HG03469 (cell line): Measurements from ENCODE around the gene CMTM3.
"Not testable (repeated sequence)": the region's sequence is repeated elsewhere in the genome, so short reads cannot be mapped to it uniquely, and the experiment has no call there.

Experiments
- ATAC-seq: cut with Tn5 transposase; IDR thresholded peaks from one replicate; pipeline ENCODE4 v1.9.1; 2021; ENCODE audit warnings: mild to moderate bottlenecking, moderate library complexity, moderate number of reproducible peaks; ENCODE audit not compliant: unreplicated experiment

The CMTM3 gene, protein sequence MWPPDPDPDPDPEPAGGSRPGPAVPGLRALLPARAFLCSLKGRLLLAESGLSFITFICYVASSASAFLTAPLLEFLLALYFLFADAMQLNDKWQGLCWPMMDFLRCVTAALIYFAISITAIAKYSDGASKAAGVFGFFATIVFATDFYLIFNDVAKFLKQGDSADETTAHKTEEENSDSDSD

GRCh38 chr16:66604376-66605176 lies at the start of gene CMTM3:
Gene CMTM3, plus strand, starts transcription at chr16:66604704. Its CDS starts 102 bp downstream, at chr16:66604806.
- peak; percentile 30 for ATAC-seq

GRCh38 chr16:66560107-66560506 lies 44.4 kb upstream of the CMTM3 start:
- ATAC-seq, result no peak

DNA sequence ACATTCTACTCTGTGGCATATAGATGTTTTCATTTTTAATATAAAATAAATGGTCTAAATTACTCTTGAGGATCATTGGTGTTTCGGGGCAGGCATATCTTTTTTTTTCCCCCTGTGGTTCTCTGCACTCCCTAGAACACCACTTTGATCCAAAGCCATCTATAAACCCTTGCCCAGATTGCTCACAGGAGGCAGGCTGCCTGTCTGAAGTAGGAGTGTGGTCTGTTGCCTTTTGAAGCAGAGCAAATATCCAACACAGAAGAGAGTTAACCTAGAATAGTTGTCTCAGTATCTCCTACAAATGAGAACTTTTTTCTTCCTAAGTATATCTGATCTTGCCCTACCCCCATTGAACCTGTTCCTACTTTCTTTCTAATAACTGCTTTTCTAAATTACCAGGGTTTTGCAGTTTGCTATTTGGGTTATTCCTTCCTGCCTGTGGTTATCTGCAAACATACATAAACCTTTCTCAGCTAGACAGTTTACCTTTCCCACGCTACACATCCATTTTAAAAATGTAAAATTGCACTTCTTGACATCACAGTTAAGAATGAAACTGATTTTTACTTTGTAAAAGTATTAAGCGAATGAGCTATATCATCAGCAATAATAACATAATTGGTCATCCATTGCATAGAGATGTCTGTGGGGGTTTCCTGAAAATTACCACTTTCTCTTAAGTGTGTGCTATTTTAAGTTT lies 43.0 kb upstream of the CMTM3 start:
- ATAC-seq, result no peak

- ATAC-seq, result no peak
Observed at GRCh38 chr16:66562409-66562808, 42.1 kb upstream of the CMTM3 start.

DNA sequence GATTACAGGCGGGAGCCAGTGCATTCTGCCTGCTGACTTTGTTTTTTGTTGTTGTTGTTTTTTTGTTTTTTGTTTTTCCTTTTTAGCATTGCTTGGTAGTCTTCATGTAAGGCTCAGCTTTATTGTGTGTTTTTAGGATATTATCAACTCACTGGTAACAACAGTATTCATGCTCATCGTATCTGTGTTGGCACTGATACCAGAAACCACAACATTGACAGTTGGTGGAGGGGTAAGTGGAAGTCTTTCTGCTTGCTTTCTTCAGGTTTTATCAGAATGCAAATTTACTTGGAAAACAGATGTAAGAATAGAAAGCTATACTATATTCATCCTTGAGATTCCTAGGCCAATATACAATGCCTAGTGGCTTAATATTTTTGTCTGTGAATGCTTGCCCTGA lies 41.5 kb upstream of the CMTM3 start:
- no peak for ATAC-seq

- no peak for ATAC-seq
Observed at GRCh38 chr16:66563574-66564334, 40.8 kb upstream of the CMTM3 start.

DNA sequence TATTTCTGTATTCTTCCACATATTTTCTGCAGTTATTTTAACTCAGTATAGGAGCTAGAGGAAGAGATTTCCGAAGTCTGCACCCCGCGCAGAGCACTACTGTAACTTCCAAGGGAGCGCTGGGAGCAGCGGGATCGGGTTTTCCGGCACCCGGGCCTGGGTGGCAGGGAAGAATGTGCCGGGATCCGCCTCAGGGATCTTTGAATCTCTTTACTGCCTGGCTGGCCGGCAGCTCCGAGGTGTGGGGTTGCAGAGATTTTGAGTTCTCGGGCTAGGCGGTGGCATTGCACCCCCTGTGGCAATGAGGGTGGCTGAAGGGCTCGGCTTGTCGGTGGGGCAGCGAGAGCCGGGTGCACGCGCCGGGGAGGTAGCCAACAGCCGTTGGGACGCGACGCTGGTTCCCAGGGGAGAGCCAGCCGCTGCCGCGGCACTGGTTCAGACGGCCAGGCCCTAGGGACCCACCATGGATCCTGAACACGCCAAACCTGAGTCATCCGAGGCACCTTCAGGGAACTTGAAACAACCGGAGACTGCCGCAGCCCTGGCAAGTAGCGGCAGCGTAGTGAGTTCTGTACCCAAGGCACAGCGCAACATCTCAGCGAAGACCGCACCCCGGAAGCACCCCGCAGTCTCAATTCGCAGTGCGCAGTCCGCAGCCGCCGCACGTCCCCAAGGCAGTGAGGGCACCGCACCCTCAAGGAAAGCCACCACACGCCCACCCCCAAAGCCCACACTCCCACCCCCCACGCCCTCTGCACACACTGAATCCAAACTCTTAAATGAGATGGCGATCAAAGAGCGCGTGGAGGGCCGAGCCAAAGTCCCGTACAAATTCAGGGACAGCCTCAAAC lies 38.2 kb upstream of the CMTM3 start, which contains the start of gene CMTM1:
TSS of gene CMTM1 (plus strand) at position 389 of the 851 bp plus-strand sequence. CDS start at position 464, 75 bp downstream.
- ATAC-seq, result no peak

DNA sequence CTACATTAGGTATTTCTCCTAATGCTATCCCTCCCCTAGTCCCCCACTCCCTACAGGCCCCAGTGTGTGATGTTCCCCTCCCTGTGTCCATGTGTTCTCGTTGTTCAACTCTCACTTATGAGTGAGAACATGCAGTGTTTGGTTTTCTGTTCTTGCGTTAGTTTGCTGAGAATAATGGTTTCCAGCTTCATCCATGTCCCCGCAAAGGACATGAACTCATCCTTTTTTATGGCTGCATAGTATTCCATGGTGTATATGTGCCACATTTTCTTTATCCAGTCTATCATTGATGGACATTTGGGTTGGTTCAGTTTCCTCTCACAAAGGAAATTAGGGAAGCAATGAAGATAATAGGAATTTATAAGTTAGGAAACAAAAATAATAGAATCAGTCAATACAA lies 37.2 kb upstream of the CMTM3 start:
- not testable (repeated sequence) for ATAC-seq

DNA sequence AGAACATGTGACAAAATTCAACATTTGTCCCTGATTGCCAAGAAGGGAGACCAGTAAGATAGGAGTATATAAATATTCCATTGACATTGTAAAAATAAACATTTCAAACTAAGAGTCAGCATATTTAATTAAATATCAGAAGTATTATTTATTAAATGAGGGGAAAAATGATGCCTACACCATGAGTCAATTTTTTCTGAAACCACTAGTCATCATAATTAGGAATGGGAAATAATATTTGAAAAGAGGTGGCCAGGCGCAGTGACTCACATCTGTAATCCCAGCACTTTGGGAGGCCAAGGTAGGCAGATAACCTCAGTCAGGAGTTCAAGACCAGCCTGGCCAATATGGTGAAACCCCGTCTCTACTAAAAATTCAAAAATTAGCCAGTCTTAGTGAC lies 36.1 kb upstream of the CMTM3 start:
- ATAC-seq, result no peak

- ATAC-seq, result no peak
Observed at GRCh38 chr16:66569131-66569530, 35.4 kb upstream of the CMTM3 start.

GRCh38 chr16:66569827-66570405 lies 34.6 kb upstream of the CMTM3 start:
- ATAC-seq, result no peak

GRCh38 chr16:66572356-66572755 lies 32.1 kb upstream of the CMTM3 start:
- no peak for ATAC-seq

GRCh38 chr16:66574081-66574480 lies 30.4 kb upstream of the CMTM3 start:
- ATAC-seq, result no peak

- ATAC-seq, result no peak
Observed at GRCh38 chr16:66574531-66574930, 30.0 kb upstream of the CMTM3 start.

GRCh38 chr16:66575060-66575459 lies 29.4 kb upstream of the CMTM3 start:
- ATAC-seq, result no peak

DNA sequence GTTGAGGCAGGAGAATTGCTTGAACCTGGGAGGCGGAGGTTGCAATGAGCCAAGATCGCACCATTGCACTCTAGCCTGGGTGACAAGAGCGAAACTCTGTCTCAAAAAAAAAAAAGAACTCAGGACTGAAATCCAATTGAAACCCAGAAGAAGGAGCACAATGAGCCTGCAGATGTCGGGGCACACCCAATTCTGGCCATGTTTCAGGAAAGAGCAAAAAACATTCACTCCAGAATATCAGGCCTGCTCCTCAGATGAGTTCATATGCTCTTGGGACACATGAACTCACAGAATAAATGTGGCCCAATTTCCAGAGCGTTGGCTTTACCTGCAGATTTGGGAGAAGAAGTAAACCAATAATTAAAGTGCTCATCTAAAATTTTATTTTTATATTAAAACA lies 28.2 kb upstream of the CMTM3 start:
- ATAC-seq, result no peak

- no peak for ATAC-seq
Observed at GRCh38 chr16:66578651-66579531, 25.6 kb upstream of the CMTM3 start, which contains the start of gene CMTM2. Gene CMTM2, plus strand, starts transcription at chr16:66579463. Its CDS starts 145 bp downstream, at chr16:66579608.

GRCh38 chr16:66580605-66581209 lies 23.8 kb upstream of the CMTM3 start:
- no peak for ATAC-seq
